ENCODE data around the gene TMEM60.

The TMEM60 gene

DNA sequence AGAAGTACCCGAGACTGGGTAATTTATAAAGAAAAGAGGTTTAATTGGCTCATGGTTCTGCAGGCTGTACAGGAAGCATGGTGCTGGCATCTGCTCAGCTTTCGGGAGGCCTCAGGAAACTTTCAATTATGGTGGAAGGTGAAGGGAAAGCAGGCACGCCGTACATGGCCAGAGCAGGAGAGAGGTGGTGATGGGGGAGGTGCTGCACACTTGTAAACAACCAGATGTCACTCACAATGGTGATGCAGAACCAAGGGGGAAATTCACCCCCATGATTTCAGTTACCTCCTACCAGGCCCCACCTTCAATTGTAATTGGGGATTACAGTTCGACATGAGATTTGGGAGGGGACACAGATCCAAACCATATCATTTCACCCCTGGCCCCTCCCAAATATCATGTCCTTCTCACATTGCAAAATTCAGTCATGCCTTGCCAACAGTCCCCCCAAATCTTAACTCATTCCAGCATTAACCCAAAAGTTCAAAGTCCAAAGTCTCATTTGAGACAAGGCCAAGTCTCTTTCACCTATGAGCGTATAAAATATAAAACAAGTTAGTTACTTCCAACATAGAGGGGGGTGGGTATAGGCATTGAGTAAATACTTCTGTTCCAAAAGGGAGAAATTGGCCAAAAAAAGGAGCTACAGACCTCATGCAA is 51.9 kb downstream of the TMEM60 start:
- Histone ChIP-seq H4K20me1 (ENCODE audit: insufficient read depth, low read length) (peaks cover 4% of the 10 kb centered on the region; the same call in 1 of the 2 replicates), H3K27me3 (ENCODE audit: low read depth, low read length) (no peaks in the 10 kb centered on the region), H3K9me3 (ENCODE audit: insufficient read depth, low read length) (no peaks in the 10 kb centered on the region), H3K36me3 (replicated peaks; ENCODE audit: low read depth, low read length) (no peaks in the 10 kb centered on the region), H3K27ac (ENCODE audit: low read length) (no peak overlapping the region), H3K79me2 (ENCODE audit: low read length) (no peaks in the 10 kb centered on the region), H3K4me3 (ENCODE audit: low read length) (no peak overlapping the region), H3K9ac (ENCODE audit: low read length) (no peak overlapping the region), H2AFZ (ENCODE audit: low read depth, low read length) (no peak overlapping the region), H3K4me1 (ENCODE audit: low read length) (peaks cover 8% of the 10 kb centered on the region), H3K4me2 (ENCODE audit: low read length) (no peak overlapping the region)
- TF ChIP-seq, protein P1, sequence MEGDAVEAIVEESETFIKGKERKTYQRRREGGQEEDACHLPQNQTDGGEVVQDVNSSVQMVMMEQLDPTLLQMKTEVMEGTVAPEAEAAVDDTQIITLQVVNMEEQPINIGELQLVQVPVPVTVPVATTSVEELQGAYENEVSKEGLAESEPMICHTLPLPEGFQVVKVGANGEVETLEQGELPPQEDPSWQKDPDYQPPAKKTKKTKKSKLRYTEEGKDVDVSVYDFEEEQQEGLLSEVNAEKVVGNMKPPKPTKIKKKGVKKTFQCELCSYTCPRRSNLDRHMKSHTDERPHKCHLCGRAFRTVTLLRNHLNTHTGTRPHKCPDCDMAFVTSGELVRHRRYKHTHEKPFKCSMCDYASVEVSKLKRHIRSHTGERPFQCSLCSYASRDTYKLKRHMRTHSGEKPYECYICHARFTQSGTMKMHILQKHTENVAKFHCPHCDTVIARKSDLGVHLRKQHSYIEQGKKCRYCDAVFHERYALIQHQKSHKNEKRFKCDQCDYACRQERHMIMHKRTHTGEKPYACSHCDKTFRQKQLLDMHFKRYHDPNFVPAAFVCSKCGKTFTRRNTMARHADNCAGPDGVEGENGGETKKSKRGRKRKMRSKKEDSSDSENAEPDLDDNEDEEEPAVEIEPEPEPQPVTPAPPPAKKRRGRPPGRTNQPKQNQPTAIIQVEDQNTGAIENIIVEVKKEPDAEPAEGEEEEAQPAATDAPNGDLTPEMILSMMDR (IDR thresholded peaks at IDR 0.05; ENCODE audit: low read depth, low read length) = no peak
- no peak for TF ChIP-seq EZH2phosphoT487 (IDR thresholded peaks at IDR 0.05; ENCODE audit: low read depth)

DNA sequence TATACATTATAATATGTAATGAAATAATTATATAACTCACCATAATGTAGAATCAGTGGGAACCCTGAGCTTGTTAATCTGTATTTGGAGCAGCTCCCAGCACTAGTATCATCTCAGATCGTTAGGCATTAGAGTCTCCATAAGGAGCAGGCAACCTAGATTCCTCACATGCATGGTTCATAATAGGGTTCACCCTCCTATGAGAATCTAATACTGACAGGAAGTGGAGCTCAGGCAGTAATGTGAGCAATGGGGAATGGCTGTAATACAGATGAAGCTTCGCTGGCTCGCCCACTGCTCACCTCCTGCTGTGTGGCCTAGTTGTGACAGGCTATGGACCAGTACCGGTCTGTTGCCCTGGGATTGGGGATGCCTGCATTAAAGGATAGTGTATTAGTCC is 52.5 kb downstream of the TMEM60 start:
- Histone ChIP-seq H3K27me3 (ENCODE audit: low read depth, low read length) (no peaks in the 10 kb centered on the region), H3K9ac (ENCODE audit: low read length) (no peak overlapping the region), H3K4me1 (ENCODE audit: low read length) (peaks cover 8% of the 10 kb centered on the region), H3K27ac (ENCODE audit: low read length) (no peak overlapping the region), H2AFZ (ENCODE audit: low read depth, low read length) (no peak overlapping the region), H3K9me3 (ENCODE audit: insufficient read depth, low read length) (no peaks in the 10 kb centered on the region), H3K4me3 (ENCODE audit: low read length) (no peak overlapping the region), H3K36me3 (replicated peaks; ENCODE audit: low read depth, low read length) (no peaks in the 10 kb centered on the region), H3K4me2 (ENCODE audit: low read length) (no peak overlapping the region), H3K79me2 (ENCODE audit: low read length) (no peaks in the 10 kb centered on the region), H4K20me1 (ENCODE audit: insufficient read depth, low read length) (peaks cover 4% of the 10 kb centered on the region; the same call in 1 of the 2 replicates)
- no peak for TF ChIP-seq EZH2phosphoT487 (IDR thresholded peaks at IDR 0.05; ENCODE audit: low read depth)
- TF ChIP-seq, protein P1 (IDR thresholded peaks at IDR 0.05; ENCODE audit: low read depth, low read length) = no peak

All from OCI-LY3 (cell line).